Testis (tissue), 3 donors: Measurements from ENCODE around the gene SLC6A7. TPM values are rescaled to one million over a fixed set of nuclear protein-coding genes. Genes with fewer than 3 reads are reported as not detected.

Experiments used
- DNase-seq: peaks from one replicate; pipeline ENCODE4 v3.0.0-alpha.2; 2019
- H3K27ac ChIP-seq, 2 donors: fragments of 200-600 bp; sonication (generic); one replicate each; pipeline ENCODE4 v1.5.1; 2019
- H3K27me3 ChIP-seq: fragments of 200-600 bp; sonication (generic); one replicate; pipeline ENCODE4 v1.5.1; 2019
- H3K36me3 ChIP-seq: fragments of 200-600 bp; sonication (generic); one replicate; pipeline ENCODE4 v1.5.1; 2017; ENCODE audit warnings: low read depth; ENCODE audit errors: missing control alignments
- H3K4me1 ChIP-seq: fragments of 200-600 bp; sonication (generic); one replicate; pipeline ENCODE4 v1.5.1; 2019
- H3K4me3 ChIP-seq, 2 donors: fragments of 200-600 bp; sonication (generic); one replicate each; pipeline ENCODE4 v1.5.1; 2017 to 2019
- H3K9me3 ChIP-seq: fragments of 200-600 bp; sonication (generic); one replicate; pipeline ENCODE4 v1.5.1; 2017
- POLR2A ChIP-seq: fragments of 450-650 bp; IDR thresholded peaks from one replicate; pipeline ENCODE4 v1.6.1; 2017; ENCODE audit warnings: antibody characterized with exemption, mild to moderate bottlenecking, moderate library complexity
- WGBS, 2 donors: methylation state at CpG; one replicate each; pipeline ENCODE4 v1.1.5; 2018; 5-methylcytosine and 5-hydroxymethylcytosine counted together
- intact Hi-C: fragments of 100-400 bp; cut with DNase I; formaldehyde crosslinking; loops from one replicate; pipeline ENCODE4 v1.15.1; 2023; ENCODE audit warnings: low total_unique reads
- polyA plus RNA-seq: library from polyadenylated mRNA; stranded (reverse); fragments of 350-450 nt; fragmentation: Illumina TruSeq; extraction: RNeasy Lipid Tissue Mini Kit (QIAGEN cat#74804); gene quantifications from one replicate; pipeline ENCODE4 v1.2.3, GENCODE V29; 2014; ENCODE audit warnings: low read depth, low replicate concordance; ENCODE audit not compliant: insufficient read depth
- total RNA-seq, 2 donors: library from RNA; depleted of rRNA; stranded (reverse); fragments of >200 nt; gene quantifications; one replicate each; pipeline ENCODE4 v1.2.3, GENCODE V29; 2016
- TF ChIP-seq, protein P1 (sequence below), 3 experiments: fragments of 450-650 bp in 2 of 3; fragments of 200-600 bp in 1 of 3; sonication (generic) in 1 of 3; IDR thresholded peaks; one replicate each; pipeline ENCODE4 v1.5.1; 2016 to 2019; ENCODE audit warnings: antibody characterized with exemption in 3 of 3, mild to moderate bottlenecking in 2 of 3, moderate library complexity in 1 of 3

The SLC6A7 gene
- total and polyA plus RNA-seq, 3 donors from 2014 or later, result 0.12 TPM; not detected in 2

DNA sequence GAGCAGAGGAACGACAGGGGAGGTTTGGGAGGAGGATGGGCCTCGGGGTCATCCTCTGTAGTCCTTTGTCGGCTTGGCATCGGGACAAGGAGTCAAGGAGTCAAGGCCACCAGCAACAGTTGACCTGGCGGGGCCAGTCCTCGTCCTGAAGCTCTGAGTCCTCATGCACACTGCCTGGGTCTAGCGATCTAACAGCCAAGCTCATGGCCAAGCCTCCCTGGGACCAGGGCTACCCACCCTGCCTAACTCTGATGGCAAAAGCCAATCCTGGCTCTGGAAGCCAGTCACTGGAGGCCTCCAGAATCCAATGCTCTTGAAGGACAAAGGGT, 49.9 kb downstream of the SLC6A7 start:
- Histone ChIP-seq H3K27me3 (no peaks in the 10 kb centered on the region), H3K36me3 (no peaks in the 10 kb centered on the region), H3K9me3 (no peaks in the 10 kb centered on the region), H3K27ac (no peak overlapping the region), H3K4me1 (no peaks in the 10 kb centered on the region), H3K4me3 (no peak overlapping the region)
- DNase-seq, result no peak
- intact Hi-C loops, result no loop called here
- TF ChIP-seq, protein P1, sequence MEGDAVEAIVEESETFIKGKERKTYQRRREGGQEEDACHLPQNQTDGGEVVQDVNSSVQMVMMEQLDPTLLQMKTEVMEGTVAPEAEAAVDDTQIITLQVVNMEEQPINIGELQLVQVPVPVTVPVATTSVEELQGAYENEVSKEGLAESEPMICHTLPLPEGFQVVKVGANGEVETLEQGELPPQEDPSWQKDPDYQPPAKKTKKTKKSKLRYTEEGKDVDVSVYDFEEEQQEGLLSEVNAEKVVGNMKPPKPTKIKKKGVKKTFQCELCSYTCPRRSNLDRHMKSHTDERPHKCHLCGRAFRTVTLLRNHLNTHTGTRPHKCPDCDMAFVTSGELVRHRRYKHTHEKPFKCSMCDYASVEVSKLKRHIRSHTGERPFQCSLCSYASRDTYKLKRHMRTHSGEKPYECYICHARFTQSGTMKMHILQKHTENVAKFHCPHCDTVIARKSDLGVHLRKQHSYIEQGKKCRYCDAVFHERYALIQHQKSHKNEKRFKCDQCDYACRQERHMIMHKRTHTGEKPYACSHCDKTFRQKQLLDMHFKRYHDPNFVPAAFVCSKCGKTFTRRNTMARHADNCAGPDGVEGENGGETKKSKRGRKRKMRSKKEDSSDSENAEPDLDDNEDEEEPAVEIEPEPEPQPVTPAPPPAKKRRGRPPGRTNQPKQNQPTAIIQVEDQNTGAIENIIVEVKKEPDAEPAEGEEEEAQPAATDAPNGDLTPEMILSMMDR (IDR thresholded peaks at IDR 0.05), result no peak
- TF ChIP-seq POLR2A, result no peak
- WGBS, 2 donors, result 63% methylated on average over 6 to 7 of the region's 7 CpGs

DNA sequence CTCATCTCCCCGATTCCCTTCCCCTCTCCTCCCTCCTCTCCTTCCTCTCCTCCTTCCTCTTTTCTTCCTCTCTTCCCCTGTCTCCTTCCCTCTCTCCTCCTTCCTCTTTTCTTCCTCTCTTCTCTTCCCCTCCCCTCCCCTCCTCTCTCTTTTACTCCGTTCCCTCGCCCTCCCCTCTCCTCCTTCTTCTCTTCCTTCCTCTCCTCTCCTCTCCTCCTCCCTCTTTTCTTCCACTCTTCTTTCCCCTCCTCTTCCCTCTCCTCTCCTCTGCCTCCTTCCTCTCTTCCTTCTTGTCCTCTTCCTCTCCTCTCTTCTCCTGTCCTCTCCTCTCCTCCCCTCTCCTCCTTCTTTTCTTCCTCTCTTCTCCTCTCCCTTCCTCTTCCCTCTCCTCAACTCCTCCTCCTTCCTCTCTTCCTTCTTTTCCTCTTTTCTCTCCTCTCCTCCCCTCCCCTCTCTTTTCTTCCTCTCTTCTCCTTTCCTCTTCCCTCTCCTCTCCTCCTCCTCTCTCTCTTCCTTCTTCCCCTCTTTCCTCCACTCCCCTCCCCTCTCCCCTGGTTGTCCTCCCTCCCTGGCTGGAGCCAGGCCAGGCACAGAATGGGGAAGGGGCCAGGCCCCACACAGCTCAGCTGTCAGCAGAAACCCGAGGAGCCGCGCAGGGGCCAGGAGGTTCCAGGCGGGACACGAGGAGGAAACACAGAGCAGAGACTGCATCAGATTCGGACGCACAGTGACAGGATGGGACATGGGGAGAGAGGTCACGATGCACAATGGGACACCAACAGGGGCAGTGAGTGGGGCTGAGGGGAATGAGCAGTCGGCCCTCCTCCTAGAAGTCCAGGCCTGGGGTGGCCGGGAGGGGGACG, 51.7 kb downstream of the SLC6A7 start:
- H3K36me3 ChIP-seq, result no peaks in the 10 kb centered on the region
- no peak for TF ChIP-seq POLR2A
- TF ChIP-seq, protein P1 (IDR thresholded peaks at IDR 0.05), result no peak
- intact Hi-C loops, result no loop called here
- H3K27ac ChIP-seq, result no peak overlapping the region
- no peaks in the 10 kb centered on the region for H3K9me3 ChIP-seq
- no peak overlapping the region for H3K4me3 ChIP-seq
- DNase-seq, result no peak
- H3K4me1 ChIP-seq, result peaks cover 5% of the 10 kb centered on the region
- WGBS, 2 donors, result 88 to 90% methylated on average over 14 of the region's 14 CpGs
- no peaks in the 10 kb centered on the region for H3K27me3 ChIP-seq

DNA sequence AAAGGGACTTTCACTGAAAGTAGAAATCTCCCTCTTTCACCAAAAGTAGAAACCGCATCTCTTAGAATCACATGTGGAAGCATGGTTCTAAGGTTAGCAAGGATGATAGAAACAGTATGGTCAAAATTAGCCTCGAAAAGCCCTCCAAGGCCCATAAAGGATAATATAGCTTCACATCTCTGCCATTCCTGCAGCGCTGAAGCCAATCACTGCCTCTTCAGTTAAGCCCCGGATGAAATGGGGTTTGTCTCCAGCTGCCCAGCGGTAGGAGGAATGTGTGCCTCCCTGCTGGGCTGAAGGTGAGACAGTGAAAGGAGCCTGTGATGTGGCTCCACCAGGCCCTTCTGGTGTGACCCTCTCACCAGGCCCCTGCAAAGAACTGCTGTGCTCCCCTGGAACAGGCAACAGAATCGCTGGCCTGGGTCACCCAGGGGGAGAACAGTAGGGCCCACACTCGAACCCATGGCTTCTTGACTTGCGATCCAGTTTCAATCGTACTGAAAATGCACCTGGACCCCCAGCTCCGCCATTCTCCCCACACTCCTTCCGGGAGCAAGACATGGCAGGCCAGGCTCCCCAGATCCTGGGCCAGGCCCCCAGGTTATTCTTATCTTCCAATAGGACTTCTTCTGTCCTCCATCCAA, 52.5 kb downstream of the SLC6A7 start:
- WGBS, 2 donors, result 93 to 95% methylated on average over 8 to 11 of the region's 11 CpGs

DNA sequence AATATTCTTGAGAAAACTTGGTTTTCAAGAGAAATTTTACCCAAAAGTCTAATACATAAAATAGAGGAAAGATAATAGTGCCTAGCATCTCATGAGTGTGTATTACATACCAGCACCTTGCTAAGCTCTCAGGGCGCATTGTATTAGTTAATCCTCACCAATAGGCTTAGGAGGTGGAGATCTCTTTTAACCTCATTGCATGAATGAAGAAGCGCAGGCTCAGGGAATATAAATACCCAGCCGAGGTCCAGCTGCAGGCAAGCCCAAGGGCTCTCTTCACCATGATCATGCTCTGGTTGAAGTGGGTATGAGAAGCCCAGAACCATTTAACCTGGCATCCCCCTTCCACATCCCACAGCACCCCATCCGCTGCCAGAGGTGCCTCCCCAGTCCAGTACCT, 53.7 kb downstream of the SLC6A7 start:
- peaks cover 5% of the 10 kb centered on the region for H3K4me1 ChIP-seq
- no peak overlapping the region for H3K4me3 ChIP-seq
- H3K9me3 ChIP-seq, result no peaks in the 10 kb centered on the region
- 92 to 96% methylated on average over 4 of the region's 4 CpGs for WGBS, 2 donors
- H3K27ac ChIP-seq, result no peak overlapping the region
- no peaks in the 10 kb centered on the region for H3K27me3 ChIP-seq
- DNase-seq, result no peak
- TF ChIP-seq, protein P1 (IDR thresholded peaks at IDR 0.05), result no peak
- TF ChIP-seq POLR2A, result no peak
- intact Hi-C loops, result no loop called here
- H3K36me3 ChIP-seq, result no peaks in the 10 kb centered on the region

More for the DNA sequence above, 52.5 kb downstream of the SLC6A7 start:
- no peak overlapping the region for H3K4me3 ChIP-seq
- no peak for TF ChIP-seq POLR2A
- TF ChIP-seq, protein P1 (IDR thresholded peaks at IDR 0.05), result no peak
- no peaks in the 10 kb centered on the region for H3K27me3 ChIP-seq
- intact Hi-C loops, result no loop called here
- H3K4me1 ChIP-seq, result peaks cover 5% of the 10 kb centered on the region
- H3K9me3 ChIP-seq, result no peaks in the 10 kb centered on the region
- H3K36me3 ChIP-seq, result no peaks in the 10 kb centered on the region
- DNase-seq, result no peak
- no peak overlapping the region for H3K27ac ChIP-seq
